GM12875 (cell line): Measurements from ENCODE around the gene ARHGAP45.

Experiments
- H3K4me3 ChIP-seq: one replicate; pipeline ENCODE4 v1.5.1; 2011; ENCODE audit warnings: low read depth, low read length, control low read depth
- TF ChIP-seq, protein P1 (sequence below): IDR thresholded peaks from 2 replicates; pipeline ENCODE4 v1.5.1; 2011; ENCODE audit warnings: low read depth, mild to moderate bottlenecking, control low read depth, inconsistent platforms, low read length, moderate library complexity, borderline replicate concordance; ENCODE audit not compliant: insufficient read depth

Gene ARHGAP45

DNA sequence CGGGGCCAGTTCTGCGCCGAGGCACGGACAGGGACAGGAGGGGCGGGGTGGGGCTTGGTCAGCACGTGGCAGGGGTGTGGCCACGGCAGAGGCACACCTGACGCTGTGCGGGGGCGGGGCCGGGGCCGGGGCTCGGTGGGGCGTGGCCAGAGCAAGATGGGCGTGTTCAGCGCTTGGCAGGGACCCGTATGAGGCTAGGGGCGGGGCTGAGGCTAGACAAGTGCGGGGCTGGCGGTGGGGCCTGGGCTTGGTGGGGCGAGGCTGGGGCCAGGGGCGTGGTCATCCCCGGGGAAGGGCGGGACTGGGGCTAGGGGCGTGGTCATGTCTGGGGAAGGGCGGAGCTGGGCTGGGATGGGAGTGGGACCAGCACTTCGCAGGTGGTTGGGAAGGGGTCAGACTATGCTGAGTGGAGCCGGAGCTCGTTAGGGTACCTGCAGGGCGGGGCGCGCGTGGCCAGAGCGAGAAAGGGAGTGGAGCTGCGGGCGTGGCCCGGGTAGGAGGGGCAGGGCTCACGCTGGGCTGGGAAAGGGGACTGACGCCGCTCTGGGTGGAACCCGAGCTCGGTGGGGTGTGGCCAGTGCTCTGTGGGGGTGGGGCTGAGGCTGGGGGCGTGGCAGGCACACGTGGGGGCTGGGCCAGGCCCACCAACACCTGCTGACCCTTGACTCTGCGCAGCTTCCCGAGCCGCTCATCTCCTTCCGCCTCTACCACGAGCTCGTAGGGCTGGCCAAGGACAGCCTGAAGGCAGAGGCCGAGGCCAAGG is 15.4 kb downstream of the ARHGAP45 start:
- no peak overlapping the region for H3K4me3 ChIP-seq
- TF ChIP-seq, protein P1, sequence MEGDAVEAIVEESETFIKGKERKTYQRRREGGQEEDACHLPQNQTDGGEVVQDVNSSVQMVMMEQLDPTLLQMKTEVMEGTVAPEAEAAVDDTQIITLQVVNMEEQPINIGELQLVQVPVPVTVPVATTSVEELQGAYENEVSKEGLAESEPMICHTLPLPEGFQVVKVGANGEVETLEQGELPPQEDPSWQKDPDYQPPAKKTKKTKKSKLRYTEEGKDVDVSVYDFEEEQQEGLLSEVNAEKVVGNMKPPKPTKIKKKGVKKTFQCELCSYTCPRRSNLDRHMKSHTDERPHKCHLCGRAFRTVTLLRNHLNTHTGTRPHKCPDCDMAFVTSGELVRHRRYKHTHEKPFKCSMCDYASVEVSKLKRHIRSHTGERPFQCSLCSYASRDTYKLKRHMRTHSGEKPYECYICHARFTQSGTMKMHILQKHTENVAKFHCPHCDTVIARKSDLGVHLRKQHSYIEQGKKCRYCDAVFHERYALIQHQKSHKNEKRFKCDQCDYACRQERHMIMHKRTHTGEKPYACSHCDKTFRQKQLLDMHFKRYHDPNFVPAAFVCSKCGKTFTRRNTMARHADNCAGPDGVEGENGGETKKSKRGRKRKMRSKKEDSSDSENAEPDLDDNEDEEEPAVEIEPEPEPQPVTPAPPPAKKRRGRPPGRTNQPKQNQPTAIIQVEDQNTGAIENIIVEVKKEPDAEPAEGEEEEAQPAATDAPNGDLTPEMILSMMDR = no peak

DNA sequence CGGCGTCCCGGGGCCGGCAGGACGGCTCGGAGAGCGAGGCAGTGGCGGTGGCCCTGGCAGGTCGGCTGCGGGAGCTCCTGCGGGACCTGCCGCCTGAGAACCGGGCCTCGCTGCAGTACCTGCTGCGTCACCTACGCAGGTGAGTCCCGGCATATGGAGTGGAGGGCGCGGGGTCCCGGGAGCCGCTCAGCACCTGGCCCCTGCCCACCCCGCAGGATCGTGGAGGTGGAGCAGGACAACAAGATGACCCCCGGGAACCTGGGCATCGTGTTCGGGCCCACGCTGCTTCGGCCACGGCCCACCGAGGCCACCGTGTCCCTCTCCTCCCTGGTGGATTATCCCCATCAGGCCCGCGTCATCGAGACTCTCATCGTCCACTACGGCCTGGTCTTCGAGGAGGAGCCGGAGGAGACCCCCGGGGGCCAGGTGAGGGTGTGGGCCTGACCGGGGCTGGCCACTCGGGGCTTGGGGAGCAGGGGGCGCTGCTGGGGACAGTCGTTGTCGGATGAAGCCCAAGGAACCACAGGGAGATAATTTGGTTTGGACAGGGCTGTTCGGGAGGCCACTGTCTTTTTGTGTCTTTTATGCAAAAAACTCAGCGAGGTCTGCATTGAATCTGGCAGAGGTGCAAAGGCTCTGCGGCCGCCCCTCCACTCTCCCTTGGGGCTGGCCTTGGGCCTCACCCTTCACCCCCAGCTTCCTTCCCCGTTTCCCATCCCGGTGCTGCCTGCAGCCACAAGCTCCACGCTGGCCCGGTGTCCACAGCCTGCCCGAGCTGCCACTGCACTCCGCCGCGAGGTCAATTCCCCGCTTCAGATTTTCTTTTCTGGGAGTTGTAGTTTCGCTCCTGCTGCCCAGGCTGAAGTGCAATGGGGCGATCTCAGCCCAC is 16.2 kb downstream of the ARHGAP45 start:
- H3K4me3 ChIP-seq = no peak overlapping the region
- TF ChIP-seq, protein P1 = no peak

DNA sequence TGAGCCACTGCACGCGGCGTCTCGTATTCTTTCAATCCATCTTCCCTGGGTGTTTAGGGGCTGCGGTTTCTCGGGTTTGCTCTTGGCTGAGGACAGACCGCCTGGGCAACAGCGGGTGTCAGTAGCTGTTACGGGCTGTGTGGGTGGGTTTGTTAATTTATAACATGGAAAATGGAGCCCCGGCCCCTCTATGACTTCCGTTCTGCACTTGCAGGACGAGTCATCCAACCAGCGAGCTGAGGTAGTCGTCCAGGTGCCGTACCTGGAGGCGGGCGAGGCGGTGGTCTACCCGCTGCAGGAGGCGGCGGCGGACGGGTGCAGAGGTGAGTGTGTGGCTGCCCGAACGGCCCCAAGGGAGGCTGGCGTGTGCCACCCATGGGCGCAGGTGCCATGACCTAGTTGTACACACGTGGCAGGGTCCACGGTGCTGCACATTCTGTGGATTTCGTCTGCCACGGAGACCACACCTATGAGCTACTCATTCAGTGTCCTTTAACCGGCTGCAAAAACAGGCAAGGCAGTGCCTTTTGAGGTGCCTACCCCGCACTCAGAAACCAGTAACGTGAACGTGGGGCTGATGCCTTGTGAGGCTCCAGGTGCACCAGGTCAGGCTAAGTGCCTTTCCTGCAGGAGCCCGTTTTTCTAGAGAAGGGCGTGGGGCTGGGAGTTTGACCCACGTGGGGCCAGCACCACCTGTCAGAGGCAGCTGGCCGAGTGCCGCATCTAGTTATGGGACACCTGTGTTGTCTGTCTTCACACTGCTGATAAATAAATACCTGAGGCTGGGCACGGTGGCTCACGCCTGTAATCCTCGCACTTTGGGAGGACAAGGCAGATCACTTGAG is 17.3 kb downstream of the ARHGAP45 start:
- TF ChIP-seq, protein P1 = no peak
- no peak overlapping the region for H3K4me3 ChIP-seq

DNA sequence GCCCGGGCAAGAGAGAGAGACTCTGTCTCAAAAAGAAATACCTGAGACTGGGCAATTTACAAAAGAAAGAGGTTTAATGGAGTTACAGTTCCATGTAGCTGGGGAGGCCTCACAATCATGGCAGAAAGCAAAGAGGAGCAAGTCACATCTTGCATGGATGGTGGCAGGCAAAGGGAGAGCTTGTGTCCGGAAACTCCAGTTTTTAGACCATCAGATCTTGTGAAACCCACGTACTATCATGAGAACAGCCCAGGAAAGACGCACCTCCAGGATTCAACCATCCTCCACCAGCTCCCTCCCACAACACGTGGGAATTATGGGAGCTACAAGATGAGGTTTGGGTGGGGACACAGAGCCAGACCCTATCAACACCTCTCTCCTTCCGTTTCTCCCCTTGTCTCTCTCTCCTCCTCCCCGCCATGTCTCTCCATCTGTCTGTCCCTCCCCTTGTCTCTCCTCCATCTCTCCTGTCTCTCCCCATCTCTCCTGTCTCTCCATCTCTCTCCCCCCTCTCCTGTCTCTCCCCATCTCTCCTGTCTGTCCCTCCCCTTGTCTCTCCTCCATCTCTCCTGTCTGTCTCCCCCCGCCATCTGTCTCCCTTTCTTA is 18.2 kb downstream of the ARHGAP45 start:
- TF ChIP-seq, protein P1 = no peak
- no peak overlapping the region for H3K4me3 ChIP-seq

DNA sequence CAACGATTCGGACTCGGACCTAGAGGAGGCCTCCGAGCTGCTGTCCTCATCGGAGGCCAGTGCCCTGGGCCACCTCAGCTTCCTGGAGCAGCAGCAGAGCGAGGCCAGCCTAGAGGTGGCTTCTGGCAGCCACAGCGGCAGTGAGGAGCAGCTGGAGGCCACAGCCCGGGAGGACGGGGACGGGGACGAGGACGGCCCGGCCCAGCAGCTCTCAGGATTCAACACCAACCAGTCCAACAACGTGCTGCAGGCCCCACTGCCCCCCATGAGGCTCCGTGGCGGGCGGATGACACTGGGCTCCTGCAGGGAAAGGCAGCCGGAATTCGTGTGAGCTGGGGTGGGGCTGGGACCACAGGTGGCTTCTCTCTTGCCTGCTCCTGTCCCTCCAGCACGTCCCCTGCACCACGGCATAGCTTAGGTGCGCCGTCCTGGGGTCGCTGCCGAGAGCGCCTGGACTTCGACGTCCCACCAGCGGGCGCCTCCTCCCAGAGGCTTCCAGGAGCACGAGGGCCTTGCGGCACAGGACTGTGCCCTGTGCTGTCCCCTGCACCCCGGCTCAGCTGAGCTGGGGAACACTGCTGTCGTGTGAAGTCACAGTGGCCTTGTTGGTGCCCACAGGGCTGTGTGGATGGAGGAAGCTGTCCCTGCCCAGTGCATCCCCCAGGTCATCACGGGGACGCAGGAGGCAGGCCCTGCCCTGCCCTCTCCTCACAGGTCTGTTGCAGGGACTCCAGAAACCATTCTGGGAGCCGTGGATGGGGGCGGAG is 18.9 kb downstream of the ARHGAP45 start:
- TF ChIP-seq, protein P1 = no peak
- H3K4me3 ChIP-seq = no peak overlapping the region

DNA sequence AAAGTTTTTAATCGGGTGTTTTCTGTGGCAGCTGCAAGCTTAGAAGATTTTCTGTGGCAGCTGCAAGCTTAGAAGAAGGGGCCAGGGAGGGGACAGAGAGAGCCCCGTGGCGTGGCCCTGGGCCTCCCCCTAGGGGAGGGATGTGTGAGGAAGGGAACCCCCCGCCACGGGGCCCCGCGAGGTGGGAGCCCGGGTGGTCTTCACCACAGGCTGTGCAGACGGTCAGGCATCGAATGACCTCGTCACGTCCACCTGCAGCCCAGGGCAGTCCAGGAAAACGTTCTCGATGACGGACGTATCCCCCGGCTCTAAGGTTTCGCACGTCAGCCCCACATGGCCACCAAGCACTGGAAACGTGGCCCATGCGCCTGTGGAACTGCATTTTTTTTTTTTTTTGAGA is 19.6 kb downstream of the ARHGAP45 start:
- no peak overlapping the region for H3K4me3 ChIP-seq
- TF ChIP-seq, protein P1 = no peak
